OCI-LY7 (cell line): ENCODE results near the gene DIPK1A. TPM values are rescaled to one million over a fixed set of nuclear protein-coding genes. Genes with fewer than 3 reads are reported as not detected.

Source experiments
- BruUV-seq: library from RNA; stranded (reverse); fragments of 400-500 nt; replicated peaks from 2 replicates; lab custom pipeline; 2021; lab: Mats Ljungman, UMichigan
- CTCF ChIA-PET: fragments of 300-600 bp; sonication (Branson Sonifier 250); formaldehyde crosslinking; loops from one replicate; lab custom pipeline; 2022; ENCODE audit warnings: antibody characterized with exemption; ENCODE audit not compliant: unreplicated experiment; lab: Charles Lee
- POLR2A ChIA-PET: fragments of 300-600 bp; sonication (Branson Sonifier 250); formaldehyde crosslinking; loops from one replicate; lab custom pipeline; 2022; ENCODE audit warnings: antibody characterized with exemption; lab: Charles Lee
- DNase-seq: peaks from one replicate; pipeline ENCODE4 v3.0.0-alpha.2; 2015; ENCODE audit warnings: low spot score
- H2AFZ ChIP-seq: fragments of 200-600 bp; sonication (generic), shearing (Covaris generic); 2 replicates; pipeline ENCODE4 v1.6.1; 2014; ENCODE audit warnings: mild to moderate bottlenecking, antibody characterized with exemption, low read length, moderate library complexity
- H3K27ac ChIP-seq: fragments of 200-600 bp; sonication (generic); 2 replicates; pipeline ENCODE4 v1.5.1; 2014; ENCODE audit warnings: mixed run types, low read depth, mild to moderate bottlenecking, moderate library complexity, low read length, inconsistent platforms; ENCODE audit not compliant: poor library complexity, severe bottlenecking
- H3K36me3 ChIP-seq: fragments of 200-600 bp; sonication (generic); 2 replicates; pipeline ENCODE4 v1.6.1; 2014; ENCODE audit warnings: mild to moderate bottlenecking, antibody characterized with exemption, low read length, moderate library complexity, mixed read lengths; ENCODE audit not compliant: insufficient read depth
- H3K4me1 ChIP-seq: fragments of 200-600 bp; sonication (generic); 2 replicates; pipeline ENCODE4 v1.5.1; 2014; ENCODE audit warnings: mild to moderate bottlenecking, low read length; ENCODE audit not compliant: insufficient read depth, poor library complexity, severe bottlenecking
- H3K4me2 ChIP-seq: fragments of 200-600 bp; sonication (generic); 2 replicates; pipeline ENCODE4 v1.6.1; 2014; ENCODE audit warnings: mild to moderate bottlenecking, low read length
- H3K4me3 ChIP-seq: fragments of 200-600 bp; sonication (generic); 2 replicates; pipeline ENCODE4 v1.5.1; 2014; ENCODE audit warnings: mild to moderate bottlenecking, low read depth, low read length; ENCODE audit not compliant: poor library complexity, severe bottlenecking
- H3K79me2 ChIP-seq: fragments of 200-600 bp; sonication (generic); 2 replicates; pipeline ENCODE4 v1.6.1; 2016; ENCODE audit warnings: low read depth, mild to moderate bottlenecking, low read length, moderate library complexity, mixed read lengths; ENCODE audit not compliant: insufficient read depth
- H3K9me2 ChIP-seq: fragments of 200-600 bp; sonication (generic); 2 replicates; pipeline ENCODE4 v1.6.1; 2016; ENCODE audit warnings: mild to moderate bottlenecking, low read length, mixed read lengths; ENCODE audit not compliant: insufficient read depth
- H3K9me3 ChIP-seq: fragments of 200-600 bp; sonication (generic); 2 replicates; pipeline ENCODE4 v1.6.1; 2014; ENCODE audit warnings: mild to moderate bottlenecking, mixed run types, low read length, mixed read lengths
- H4K20me1 ChIP-seq: fragments of 200-600 bp; sonication (generic); 2 replicates; pipeline ENCODE4 v1.6.1; 2014; ENCODE audit warnings: mild to moderate bottlenecking, antibody characterized with exemption, low read length, moderate library complexity, mixed read lengths; ENCODE audit not compliant: insufficient read depth
- CTCF ChIP-seq: fragments of 200-600 bp; sonication (generic); conservative IDR thresholded peaks from 2 replicates; pipeline ENCODE4 v1.5.1; 2014; ENCODE audit warnings: mild to moderate bottlenecking, antibody characterized with exemption, low read length, moderate library complexity, mixed read lengths
- EZH2phosphoT487 ChIP-seq: fragments of 200-600 bp; sonication (generic); IDR thresholded peaks from 2 replicates; pipeline ENCODE4 v1.6.1; 2018; ENCODE audit warnings: low read depth, borderline replicate concordance, mild to moderate bottlenecking, mixed run types, antibody characterized with exemption, low read length, moderate library complexity, mixed read lengths
- intact Hi-C: fragments of 100-400 bp; cut with micrococcal nuclease; formaldehyde crosslinking; loops from one replicate; pipeline ENCODE4 v1.10.0; 2022; ENCODE audit not compliant: unreplicated experiment
- total RNA-seq, 2 experiments: library from RNA; depleted of rRNA in 1 of 2; stranded (reverse); fragments of >200 nt in 1 of 2; shearing (Covaris generic) in 1 of 2; gene quantifications; 2 replicates each; pipeline ENCODE4 v1.2.3, GENCODE V29; 2014 to 2022

Gene DIPK1A
- total RNA-seq, 2 experiments from 2014 or later: 13.0 to 25.4 TPM

GRCh38 chr1:92803140-92803887 is 157.9 kb downstream of the DIPK1A start:
- Histone ChIP-seq H3K36me3 (no peaks in the 10 kb centered on the region), H3K4me1 (no peaks in the 10 kb centered on the region), H2AFZ (no peak overlapping the region), H3K4me2 (no peak overlapping the region), H3K4me3 (no peak overlapping the region), H3K9me2 (no peaks in the 10 kb centered on the region), H3K9me3 (no peaks in the 10 kb centered on the region), H3K27ac (no peak overlapping the region), H3K79me2 (no peaks in the 10 kb centered on the region), H4K20me1 (no peaks in the 10 kb centered on the region)
- no TSS peak for BruUV-seq
- intact Hi-C loops: no loop called here
- ChIA-PET CTCF (no interaction called here), POLR2A (interaction anchor here (0.6 kb wide), 1 partner anchor 185 kb away, joined by 3 read pairs; no protein-coding TSS in a partner anchor)
- DNase-seq: no peak
- TF ChIP-seq CTCF: no peak
- TF ChIP-seq EZH2phosphoT487: no peak

GRCh38 chr1:92797961-92798360 is 163.3 kb downstream of the DIPK1A start:
- Histone ChIP-seq H3K36me3 (no peaks in the 10 kb centered on the region), H3K4me3 (no peak overlapping the region), H3K27ac (no peak overlapping the region), H3K79me2 (no peaks in the 10 kb centered on the region), H3K4me1 (no peaks in the 10 kb centered on the region), H3K9me2 (no peaks in the 10 kb centered on the region), H3K9me3 (no peaks in the 10 kb centered on the region), H3K4me2 (no peak overlapping the region), H4K20me1 (no peaks in the 10 kb centered on the region), H2AFZ (no peak overlapping the region)
- ChIA-PET POLR2A (interaction anchor here (0.9 to 1.2 kb wide), 2 partner anchors 13 to 23 kb away, joined by 3 read pairs; partner anchors contain the start of gene EVI5), CTCF (no interaction called here)
- no peak for DNase-seq
- no TSS peak for BruUV-seq
- intact Hi-C loops: no loop called here
- no peak for TF ChIP-seq CTCF
- TF ChIP-seq EZH2phosphoT487: no peak

GRCh38 chr1:92797297-92797696 is 164.0 kb downstream of the DIPK1A start:
- Histone ChIP-seq H3K9me2 (no peaks in the 10 kb centered on the region), H2AFZ (no peak overlapping the region), H3K9me3 (no peaks in the 10 kb centered on the region), H3K36me3 (no peaks in the 10 kb centered on the region), H3K4me1 (no peaks in the 10 kb centered on the region), H3K4me2 (no peak overlapping the region), H3K4me3 (no peak overlapping the region), H3K27ac (no peak overlapping the region), H3K79me2 (no peaks in the 10 kb centered on the region), H4K20me1 (no peaks in the 10 kb centered on the region)
- no peak for DNase-seq
- ChIA-PET POLR2A (no interaction called here), CTCF (no interaction called here)
- TF ChIP-seq EZH2phosphoT487 (no peak), CTCF (no peak)
- intact Hi-C loops: no loop called here
- no TSS peak for BruUV-seq
